GM19467 (cell line): ENCODE data around the gene SLC18B1.

ENCODE experiments used
- ATAC-seq: cut with Tn5 transposase; IDR thresholded peaks from one replicate; pipeline ENCODE4 v1.9.1; 2021; ENCODE audit warnings: mild to moderate bottlenecking, moderate library complexity; ENCODE audit not compliant: unreplicated experiment

SLC18B1 gene

DNA sequence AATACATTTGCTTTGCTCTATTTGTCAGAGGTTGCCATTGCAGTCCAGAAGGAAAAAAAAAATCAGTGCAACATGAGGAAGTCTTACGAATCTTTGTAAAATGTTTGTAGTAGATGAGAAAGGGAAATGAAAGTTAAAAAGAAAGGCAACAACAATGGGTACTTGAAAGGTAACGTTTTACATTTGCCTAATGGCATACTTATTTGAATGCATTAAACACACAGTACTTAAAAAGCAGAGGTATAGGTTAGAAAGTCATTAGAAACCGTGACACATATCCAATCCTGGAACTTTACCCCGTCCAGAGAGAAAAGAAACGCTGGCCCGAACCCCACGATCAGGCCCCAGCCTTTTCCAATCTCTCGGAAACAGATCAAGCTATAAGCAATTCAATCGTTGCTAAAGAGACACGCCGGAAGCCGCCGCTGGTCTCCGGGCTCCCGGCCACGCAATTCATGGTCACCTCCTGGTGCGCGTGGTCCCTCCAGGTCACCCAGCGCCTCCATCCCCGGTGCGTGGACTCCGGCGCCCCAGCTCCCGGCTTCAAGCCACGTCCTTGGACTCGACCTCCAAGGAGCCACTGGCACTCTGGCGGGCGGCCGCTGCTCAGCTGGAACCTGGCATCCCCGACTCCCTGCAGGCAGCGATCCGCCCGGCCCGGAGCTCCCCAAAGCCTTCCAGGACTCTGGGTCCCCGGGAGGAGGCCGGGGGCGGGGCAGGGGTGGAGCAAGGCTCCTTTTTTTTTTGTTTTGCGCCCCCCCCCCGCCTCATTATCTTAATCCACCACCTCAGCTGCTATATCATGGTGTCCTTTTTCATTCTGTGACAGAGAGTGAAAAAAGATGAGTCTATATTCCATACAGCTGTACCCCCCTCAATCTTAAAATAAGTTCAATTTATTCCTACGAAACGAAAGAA, at the start of gene SLC18B1:
SLC18B1 (minus strand) TSS at position 687 of the 918 bp plus-strand sequence; CDS start at position 506, 181 bp downstream.
- ATAC-seq, result peak; percentile 33

DNA sequence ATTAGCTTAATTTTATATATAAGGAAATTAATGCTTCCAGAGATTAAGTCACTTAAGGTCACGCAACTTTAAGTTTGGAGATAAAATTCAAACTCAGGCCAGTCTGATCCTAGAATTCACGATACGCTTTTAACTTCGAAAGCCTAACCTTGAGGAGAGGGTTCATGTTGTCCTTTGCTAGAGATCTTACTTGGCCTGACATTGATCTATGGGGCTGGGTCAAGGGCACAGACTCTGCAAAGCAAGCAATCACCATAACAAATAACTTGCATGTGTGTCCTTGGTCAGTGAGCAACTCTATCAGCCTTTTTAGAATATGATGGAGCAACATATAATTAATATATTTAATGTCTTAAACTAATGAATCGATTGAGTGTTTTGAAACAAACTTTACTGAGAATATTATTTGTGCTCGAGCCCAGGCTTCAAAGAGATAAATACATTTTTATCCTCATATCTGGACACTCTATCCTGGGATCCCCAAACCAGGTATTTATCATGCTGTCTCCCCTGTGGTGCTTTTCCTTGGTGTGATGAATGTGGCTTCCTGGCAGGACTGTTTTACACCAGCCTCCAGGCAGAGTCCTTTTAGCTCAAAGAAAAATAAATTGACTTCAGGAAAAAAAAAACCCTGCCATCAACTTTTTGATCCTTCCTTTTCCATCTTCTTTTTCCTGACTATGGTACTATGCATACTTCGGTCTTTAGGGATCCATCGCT, 45.0 kb upstream of the SLC18B1 start:
- no peak for ATAC-seq

DNA sequence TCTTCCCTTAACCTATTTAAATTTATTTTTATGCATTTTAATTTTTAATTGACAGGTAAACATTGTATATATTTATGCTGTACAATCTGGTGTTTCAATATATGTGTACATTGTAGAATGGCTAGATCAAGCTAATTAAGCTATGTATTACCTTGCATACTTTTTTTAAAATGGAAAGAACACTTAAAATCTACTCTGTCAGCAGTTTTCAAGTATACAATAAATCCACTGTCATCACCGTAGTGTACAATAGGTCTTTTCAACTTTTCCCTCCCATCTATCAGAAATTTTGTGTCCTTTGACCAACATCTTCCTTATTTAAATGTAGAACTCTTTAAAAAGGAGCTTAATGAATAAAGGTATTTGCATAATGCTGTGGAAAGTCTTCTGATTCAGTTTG, 43.5 kb upstream of the SLC18B1 start:
- no peak for ATAC-seq

DNA sequence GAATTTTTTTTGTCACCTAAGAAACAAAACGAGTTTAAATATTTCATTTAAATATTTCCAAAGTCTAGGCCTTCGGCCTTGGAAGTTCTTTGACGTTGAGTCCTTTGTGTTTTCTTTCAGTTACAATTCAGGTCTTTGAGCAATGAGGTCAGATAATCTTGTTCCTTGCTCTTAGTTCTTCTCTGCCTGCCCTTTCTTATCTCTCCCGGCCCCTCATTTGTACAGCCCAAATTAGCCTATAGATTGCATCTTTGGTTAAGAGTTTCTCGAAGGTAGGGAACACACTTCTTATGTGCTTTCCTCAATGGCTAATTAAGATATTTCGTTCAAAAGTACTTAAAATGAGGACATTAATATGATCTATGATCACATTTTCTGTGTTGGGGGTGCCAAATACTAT, 34.5 kb upstream of the SLC18B1 start:
- no peak for ATAC-seq

DNA sequence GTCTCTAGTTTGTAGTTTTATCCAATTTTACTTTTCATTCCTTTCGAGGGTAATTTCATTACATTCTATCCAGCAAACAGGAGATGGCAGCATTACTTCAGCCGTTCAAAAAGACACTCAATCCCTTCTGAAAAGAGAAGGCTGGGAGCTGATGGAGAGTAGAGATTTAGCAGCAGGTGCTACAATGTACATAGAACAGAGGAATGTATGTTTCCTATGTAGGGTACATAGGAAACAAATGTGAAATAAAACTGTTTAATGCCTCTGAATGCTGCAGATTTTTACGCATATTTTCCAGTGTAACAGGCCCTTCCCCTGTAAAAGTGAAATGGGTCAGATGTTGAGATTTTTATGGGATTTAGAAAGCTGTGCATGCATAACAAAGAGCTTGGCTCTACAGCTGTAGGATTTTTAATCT, 31.9 kb upstream of the SLC18B1 start:
- ATAC-seq, result no peak

DNA sequence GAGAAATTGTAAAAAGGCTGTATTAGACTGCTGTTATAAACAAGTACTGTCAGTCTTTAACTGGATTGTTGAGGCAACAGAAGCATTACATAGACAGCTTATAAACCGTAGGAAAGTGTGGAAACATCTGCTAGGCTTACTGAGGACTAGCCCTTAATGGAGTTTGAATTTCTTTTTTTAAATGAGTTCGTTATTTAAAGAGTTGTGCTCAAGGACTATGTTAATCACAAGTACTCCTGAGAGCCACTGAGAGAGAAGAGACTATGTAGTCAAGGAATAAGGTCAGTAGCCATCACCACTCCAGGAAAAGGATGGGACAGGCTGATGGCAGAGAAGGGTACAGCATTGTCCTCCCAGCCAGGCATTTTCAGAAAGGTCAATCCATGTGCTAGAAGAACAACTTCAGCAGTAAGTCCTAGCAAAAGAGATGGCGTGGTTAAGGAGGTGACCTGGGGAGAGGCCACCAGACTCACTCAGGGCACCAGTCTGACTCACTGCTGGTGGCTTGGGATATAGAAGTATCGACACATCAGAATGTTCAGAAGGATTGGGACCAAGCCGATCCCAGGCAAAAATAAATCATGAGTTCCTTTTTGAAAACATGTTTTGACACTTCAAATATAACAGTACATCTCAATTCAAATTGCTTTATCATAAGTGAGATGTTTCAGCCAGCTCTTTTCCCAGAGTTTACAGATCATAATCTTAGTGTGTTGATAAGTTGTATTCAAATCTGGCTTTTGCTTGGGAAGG, 22.4 kb upstream of the SLC18B1 start:
- ATAC-seq, result no peak

DNA sequence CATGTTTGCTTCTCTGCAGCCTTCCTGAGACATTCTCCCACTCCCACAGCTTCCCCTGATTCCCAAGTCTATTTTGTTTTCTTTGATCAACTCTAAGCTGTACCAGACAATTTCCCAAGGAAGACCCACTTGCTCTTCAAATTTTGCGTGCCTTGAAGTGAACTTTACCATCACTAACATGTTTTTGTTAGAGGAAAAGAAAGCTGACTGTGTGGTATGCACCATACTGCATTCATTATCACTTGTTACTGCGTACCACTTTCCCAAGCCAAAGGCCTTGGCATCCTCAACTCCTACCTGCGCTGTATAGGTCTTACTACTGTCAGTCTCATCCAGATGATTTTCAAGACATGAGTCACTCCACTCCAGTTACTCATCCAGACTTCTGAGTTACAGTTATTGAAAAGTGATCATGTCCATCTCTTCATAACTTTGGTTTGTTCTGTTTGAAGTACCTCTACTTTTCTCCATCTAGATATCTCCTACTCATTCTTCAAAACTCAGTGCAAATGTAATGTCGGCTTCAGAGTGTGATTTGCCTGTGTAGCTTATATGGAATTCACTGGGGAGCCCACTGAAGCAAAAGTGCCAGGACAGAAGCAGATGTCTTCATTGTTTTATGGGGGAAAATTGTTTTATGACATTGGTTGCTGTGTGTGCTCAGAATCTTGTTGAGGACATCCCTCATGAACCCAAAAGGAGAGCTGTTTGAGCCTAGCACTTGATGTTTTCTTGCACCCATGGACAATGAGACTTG, 21.1 kb upstream of the SLC18B1 start:
- ATAC-seq, result no peak

DNA sequence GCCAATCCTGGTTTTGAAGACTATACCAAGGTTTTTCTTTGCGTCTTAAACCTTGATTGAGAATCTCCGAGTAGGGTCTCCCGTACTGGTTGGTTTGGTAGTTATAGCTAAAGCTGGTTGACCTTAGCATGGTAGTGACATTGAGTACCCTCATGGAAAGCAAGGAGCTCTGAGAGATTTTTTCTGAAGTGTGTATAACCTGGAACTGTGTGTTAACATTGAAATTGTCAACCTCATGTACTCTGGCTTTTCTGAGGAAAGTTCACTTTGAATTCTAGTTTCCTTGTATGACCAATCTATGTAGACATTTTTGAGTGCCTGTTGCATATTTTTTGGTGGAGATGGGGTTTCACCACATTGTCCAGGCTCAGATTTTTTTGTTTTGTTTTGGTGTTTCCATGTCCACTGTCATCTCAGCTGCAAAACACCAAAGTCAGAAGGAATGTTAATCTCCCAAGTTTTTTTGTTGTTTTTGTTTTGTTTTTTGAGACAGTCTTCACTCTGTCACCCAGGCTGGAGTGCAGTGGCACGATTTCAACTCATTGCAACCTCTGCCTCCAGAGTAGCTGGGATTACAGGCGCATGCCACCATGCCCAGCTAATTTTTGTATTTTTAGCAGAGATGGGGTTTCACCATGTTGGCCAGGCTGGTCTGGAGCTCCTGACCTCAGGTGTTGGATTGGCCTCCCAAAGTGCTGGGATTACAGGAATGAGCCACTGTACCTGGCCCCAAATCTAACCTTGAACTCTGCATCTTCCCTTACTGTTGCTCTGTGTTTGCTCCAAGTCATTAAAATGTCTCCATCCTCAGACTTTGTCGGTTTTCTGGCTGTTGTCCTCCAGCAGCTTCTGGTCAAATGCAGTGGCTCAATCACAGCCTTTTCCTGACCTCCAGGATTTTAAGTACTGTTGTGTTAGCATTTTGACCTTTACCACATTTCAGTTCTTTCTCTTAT, 20.2 kb upstream of the SLC18B1 start:
- ATAC-seq, result no peak

DNA sequence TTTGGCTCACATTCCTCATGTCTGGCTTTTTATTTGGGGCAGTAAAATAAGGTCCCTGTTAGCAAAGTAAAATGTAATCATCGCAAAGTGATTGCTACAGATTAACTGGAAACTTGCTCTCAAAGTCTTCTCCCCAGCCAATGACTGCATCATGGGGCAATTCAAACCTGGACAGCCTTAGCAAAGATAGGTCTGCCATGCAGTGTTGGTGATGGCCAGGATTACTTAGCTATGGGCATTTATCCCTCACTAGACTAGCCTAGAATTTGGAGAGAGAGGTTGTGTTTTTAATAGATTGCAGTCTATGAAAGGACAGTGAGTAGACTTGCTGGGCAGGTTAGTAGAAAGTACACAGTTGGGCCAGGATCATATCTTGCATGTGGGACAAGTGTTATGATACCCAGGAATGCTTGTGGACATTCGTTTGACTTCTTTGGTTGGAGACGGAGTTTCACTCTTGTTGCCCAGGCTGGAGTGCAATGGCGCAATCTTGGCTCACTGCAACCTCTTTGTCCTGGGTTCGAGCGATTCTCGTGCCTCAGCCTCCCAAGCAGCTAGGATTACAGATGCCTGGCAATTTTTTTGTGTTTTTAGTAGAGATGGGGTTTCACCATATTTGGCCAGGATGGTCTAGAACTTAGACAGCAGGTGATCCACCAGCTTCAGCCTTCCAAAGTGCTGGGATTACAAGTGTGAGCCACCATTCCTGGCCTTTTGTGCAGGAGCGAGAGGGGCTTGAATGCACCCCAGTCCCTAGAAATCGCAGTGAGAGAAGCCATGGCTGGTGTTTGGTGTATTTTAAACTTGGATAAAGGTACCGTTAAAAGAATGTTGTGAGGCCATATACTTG, 19.3 kb upstream of the SLC18B1 start:
- no peak for ATAC-seq

DNA sequence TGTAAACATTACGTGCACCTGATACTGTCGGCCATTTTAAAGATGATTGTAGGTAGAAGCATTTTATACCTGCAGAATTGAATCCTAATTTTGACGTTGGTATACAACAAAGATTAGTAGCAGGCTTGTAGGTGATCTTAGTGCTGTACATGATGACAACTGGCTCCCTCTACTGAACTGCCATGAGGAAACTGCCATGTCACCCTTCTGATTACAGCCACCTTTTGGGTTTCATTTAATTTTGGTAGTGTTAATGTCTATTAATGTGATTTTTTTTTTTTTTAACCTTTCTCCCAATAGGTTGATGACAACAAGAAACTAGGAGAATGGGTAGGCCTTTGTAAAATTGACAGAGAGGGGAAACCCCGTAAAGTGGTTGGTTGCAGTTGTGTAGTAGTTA, 18.2 kb upstream of the SLC18B1 start:
- ATAC-seq, result no peak

DNA sequence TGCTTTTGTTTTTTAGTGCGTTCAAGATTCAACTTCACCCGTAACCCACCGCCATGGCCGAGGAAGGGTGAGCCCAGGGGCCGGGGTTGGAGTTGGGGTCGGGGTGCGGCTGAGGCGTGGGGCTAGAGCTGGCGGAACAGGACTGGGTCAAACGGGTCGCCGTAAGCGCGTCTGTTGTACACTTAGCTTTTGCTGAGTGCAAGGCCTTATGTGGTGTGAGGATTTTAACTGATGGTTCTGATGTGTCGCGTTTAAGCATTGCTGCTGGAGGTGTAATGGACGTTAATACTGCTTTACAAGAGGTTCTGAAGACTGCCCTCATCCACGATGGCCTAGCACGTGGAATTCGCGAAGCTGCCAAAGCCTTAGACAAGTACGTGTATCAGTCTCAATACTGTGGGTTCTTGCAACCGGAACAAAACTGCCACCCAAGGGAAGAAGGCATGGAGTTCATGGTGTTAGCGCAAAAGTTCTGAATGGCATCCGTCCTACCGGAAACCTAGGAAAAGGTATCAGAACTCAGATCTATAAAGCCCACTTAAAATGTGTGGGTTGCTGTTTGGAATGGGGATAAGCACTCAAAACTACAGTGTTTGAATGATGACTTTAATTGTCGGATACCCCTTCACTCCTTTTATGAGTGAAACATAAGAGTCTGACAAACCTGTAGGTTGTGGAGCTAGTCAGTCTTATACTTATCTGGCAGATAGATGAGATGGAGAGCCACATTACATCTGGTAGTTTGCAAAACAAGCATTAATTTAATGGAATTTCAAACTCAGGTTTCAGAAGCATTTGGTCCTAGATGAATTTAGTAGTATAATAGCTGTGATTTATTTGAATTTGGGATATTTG, 16.5 kb upstream of the SLC18B1 start:
- peak; percentile 13 for ATAC-seq

DNA sequence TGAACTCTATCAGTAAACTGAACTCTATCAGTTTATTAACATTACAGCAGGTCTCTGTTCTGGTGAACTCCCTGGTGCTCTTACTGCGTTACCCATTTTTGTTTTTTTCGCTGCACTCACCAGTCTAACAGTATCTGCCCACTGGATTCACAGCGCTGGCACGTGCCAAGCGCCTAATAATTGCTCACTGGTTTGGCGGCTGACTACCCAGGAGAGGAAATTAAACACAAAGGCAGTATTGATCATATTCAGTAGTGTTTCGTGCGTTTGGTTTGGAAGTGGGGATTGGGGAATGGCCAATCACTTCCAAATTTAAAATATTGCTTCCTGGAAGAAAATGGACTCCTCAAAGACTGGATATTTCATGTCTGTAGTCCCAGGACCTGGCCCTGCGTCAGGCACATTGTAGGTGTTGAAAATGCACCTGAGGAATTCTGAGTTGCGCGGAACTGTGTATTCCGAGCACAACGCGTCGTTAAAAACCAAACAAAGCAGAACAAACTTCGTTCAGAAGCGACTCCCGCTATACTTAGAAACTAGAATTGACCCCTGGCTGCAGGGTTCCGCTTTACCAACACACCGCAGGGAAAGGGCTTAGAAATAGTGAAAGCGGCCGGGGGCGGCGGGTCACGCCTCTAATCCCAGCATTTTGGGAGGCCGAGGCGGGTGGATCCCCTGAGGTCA, 14.9 kb upstream of the SLC18B1 start:
- ATAC-seq, result no peak

DNA sequence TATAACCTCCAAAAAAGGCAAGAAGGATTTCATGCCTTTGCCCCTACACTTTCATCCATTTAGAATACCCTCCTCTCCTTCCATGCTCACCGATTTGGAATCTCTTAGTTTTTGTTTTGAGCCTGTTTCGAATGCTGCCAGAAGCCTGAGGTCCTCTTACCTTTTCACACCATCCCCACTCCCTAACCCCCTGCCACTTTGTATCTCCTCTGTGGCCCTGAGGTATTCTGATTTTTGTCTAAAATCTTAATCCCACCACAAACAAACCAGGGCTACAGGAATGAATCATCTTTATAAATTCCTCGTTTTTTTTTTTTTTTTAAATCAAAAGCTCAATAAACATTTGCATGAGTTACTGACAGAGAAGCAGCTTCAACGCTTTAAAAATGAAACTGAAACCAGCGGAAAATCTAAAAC, 14.3 kb upstream of the SLC18B1 start:
- no peak for ATAC-seq

DNA sequence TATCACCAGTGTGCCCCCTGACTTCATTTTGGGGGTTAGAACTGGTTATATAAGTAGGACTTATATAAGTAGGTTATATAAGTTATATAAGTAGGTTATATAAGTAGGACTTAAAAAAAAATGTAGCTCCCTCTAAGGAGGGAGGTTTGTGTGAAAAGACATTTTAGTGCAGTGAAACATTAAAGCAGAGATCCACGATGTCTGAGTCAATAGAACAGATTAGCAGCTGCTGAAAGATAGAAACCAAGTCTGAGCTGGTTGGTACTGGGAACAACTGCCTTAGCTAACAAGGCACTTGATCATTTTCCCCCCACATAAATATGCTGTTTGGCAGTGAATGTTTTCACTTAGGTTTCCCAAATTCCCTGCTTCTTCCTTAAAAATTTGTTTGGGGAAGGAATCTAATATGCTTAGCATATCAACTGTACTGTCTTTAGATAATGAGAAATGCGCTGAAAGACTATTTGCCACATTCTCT, 13.9 kb upstream of the SLC18B1 start:
- no peak for ATAC-seq

DNA sequence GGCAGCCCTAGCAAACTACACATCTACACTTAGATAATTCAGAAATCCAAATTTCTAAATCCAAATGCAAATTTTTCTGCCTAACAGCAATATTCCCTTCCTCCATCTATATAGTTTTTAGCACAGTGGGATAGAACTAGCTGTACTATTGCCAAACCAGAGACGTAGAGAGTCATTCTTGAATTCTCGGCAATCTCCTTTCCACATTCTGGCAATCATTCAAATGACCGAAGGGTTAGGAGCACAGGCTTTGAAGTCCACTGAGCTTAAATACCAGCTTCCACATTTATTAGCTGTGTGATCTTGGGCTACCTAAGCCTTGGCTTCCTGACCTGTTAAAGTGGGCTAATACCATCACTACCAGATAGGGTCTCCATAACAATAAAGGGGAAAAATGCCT, 12.8 kb upstream of the SLC18B1 start:
- no peak for ATAC-seq

DNA sequence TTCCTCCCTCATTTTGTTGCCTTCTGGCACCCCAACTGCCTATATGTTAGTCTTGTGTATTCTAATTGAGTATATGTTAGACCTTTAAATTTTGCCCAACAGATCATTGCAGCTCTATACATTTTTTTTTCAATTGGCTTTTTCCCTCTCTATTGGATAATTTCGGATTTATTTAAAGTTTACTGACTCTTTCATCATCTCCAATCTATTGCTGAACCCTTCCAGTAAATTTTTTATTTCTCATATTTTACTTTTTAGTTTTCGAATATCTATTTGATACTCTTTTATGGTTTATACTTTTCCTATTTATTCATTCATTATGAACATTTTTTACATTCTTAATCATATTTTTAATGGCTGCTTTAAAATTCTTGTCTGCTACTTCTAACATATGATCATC, 7.1 kb upstream of the SLC18B1 start:
- ATAC-seq, result no peak

DNA sequence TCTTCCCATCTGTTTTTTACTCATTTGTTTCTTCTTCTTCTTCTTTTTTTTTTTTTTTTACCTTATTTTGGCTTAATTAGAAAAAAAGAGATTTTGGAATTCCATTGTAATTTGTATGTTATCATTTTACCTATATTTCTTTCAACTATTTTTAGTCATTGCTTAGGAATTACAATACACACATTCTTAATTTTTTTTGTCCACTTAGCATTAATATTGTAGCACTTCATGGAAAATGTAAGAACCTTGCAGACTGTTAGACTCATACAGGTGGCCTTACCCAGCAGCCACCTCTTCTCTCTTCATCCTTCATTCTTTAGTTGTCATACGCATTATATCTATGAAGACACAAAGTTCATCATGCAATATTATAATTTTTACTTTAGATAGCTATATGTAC, 5.8 kb upstream of the SLC18B1 start:
- no peak for ATAC-seq
